GM12878 (cell line): Measurements from ENCODE around the gene BIK. TPM values are rescaled to one million over a fixed set of nuclear protein-coding genes. Genes with fewer than 3 reads are reported as not detected.

Experiments used
- ATAC-seq: fragments of 200-7000 bp; cut with Tn5 transposase; 3 replicates; pipeline ENCODE4 v1.9.1; 2020; ENCODE audit warnings: mild to moderate bottlenecking, moderate library complexity
- BruUV-seq: library from RNA; stranded (reverse); fragments of 400-500 nt; replicated peaks from 2 replicates; lab custom pipeline; 2021; lab: Mats Ljungman, UMichigan
- CTCF ChIA-PET: fragments of 300-600 bp; sonication (Branson Sonifier 250); formaldehyde crosslinking; extraction: SDS; loops from one replicate; lab custom pipeline; 2021; ENCODE audit warnings: inconsistent platforms; lab: Yijun Ruan, JAX
- POLR2A ChIA-PET: fragments of 350-600 bp; formaldehyde crosslinking; extraction: SDS; loops from one replicate; lab custom pipeline; 2021; ENCODE audit warnings: inconsistent platforms; lab: Charles Lee
- RAD21 ChIA-PET: fragments of 300-600 bp; sonication (Branson Sonifier 250); formaldehyde crosslinking; loops from one replicate; lab custom pipeline; 2023; ENCODE audit warnings: antibody characterized with exemption; ENCODE audit not compliant: unreplicated experiment; lab: Charles Lee
- SMC1A ChIA-PET: fragments of 300-600 bp; sonication (Branson Sonifier 250); formaldehyde crosslinking; loops from one replicate; lab custom pipeline; 2023; ENCODE audit not compliant: unreplicated experiment, uncharacterized antibody; lab: Charles Lee
- DNase-seq: peaks from one replicate; pipeline ENCODE4 v3.0.0-alpha.2; 2011; ENCODE audit warnings: low read depth, low spot score
- FAIRE-seq: peaks from 3 replicates; lab custom pipeline; 2011; peaks lifted over from hg19 to GRCh38; lab: Jason Lieb, UNC
- H2AFZ ChIP-seq: 2 replicates; pipeline ENCODE4 v1.6.0; 2011; ENCODE audit warnings: low read depth, low read length, control low read depth; ENCODE audit not compliant: control insufficient read depth
- H3K27ac ChIP-seq: 2 replicates; pipeline ENCODE4 v1.5.1; 2011; ENCODE audit warnings: control low read depth; ENCODE audit not compliant: control insufficient read depth, insufficient read depth
- H3K27me3 ChIP-seq, 2 experiments: replicated peaks in 1 of 2; 2 replicates each; pipeline versions ENCODE4 v1.6.0 to v1.6.1; 2011; ENCODE audit warnings: low read length in 1 of 2; ENCODE audit not compliant: control insufficient read depth in 2 of 2, insufficient read depth in 2 of 2
- H3K36me3 ChIP-seq, 2 experiments: 2 replicates each; pipeline ENCODE4 v1.5.1; 2011; ENCODE audit warnings: low read length in 1 of 2; ENCODE audit not compliant: control insufficient read depth in 2 of 2, insufficient read depth in 2 of 2
- H3K4me1 ChIP-seq: 2 replicates; pipeline ENCODE4 v1.6.1; 2011; ENCODE audit warnings: mild to moderate bottlenecking, low read length, moderate library complexity, mixed read lengths; ENCODE audit not compliant: control insufficient read depth, insufficient read depth
- H3K4me2 ChIP-seq: 2 replicates; pipeline ENCODE4 v1.6.0; 2011; ENCODE audit warnings: control low read depth; ENCODE audit not compliant: control insufficient read depth, insufficient read depth
- H3K4me3 ChIP-seq: fragments of 200-600 bp; sonication (generic); 2 replicates; pipeline ENCODE4 v1.5.1; 2016
- H3K79me2 ChIP-seq: 2 replicates; pipeline ENCODE4 v1.6.0; 2011; ENCODE audit warnings: low read length; ENCODE audit not compliant: control insufficient read depth, insufficient read depth
- H3K9ac ChIP-seq: 2 replicates; pipeline ENCODE4 v1.8.0; 2011; ENCODE audit warnings: low read length, control low read depth, mixed read lengths; ENCODE audit not compliant: control insufficient read depth, insufficient read depth
- H3K9me3 ChIP-seq: replicated peaks from 3 replicates; pipeline ENCODE4 v1.5.1; 2011; ENCODE audit warnings: mild to moderate bottlenecking, low read length; ENCODE audit not compliant: control insufficient read depth, insufficient read depth
- H4K20me1 ChIP-seq: 2 replicates; pipeline ENCODE4 v1.6.0; 2011; ENCODE audit not compliant: control insufficient read depth, insufficient read depth
- ATF2 ChIP-seq: IDR thresholded peaks from 2 replicates; pipeline ENCODE4 v1.6.1; 2012; ENCODE audit warnings: low read length, inconsistent platforms
- CTCF ChIP-seq, 3 experiments: IDR thresholded peaks in 2 of 3; conservative IDR thresholded peaks in 1 of 3; 2 replicates each; pipeline ENCODE4 v1.5.1; 2011; ENCODE audit warnings: low read depth in 3 of 3, low read length in 3 of 3, mild to moderate bottlenecking in 3 of 3, control low read depth in 2 of 3, moderate library complexity in 2 of 3, inconsistent platforms in 1 of 3, mixed read lengths in 1 of 3; ENCODE audit not compliant: control insufficient read depth in 2 of 3, insufficient read depth in 1 of 3; ENCODE audit errors: extremely low read depth in 1 of 3
- E4F1 ChIP-seq: fragments of 450-650 bp; IDR thresholded peaks from 2 replicates; pipeline ENCODE4 v1.6.1; 2018; ENCODE audit warnings: borderline replicate concordance, mild to moderate bottlenecking; ENCODE audit not compliant: partially characterized antibody
- ETV6 ChIP-seq, 2 experiments: fragments of 450-650 bp in 1 of 2; IDR thresholded peaks in 1 of 2; conservative IDR thresholded peaks in 1 of 2; 2 replicates each; pipeline ENCODE4 v1.6.1; 2014; ENCODE audit warnings: antibody characterized with exemption in 1 of 2, borderline replicate concordance in 1 of 2, low read depth in 1 of 2, mild to moderate bottlenecking in 1 of 2, moderate library complexity in 1 of 2
- EZH2 ChIP-seq: IDR thresholded peaks from 2 replicates; pipeline ENCODE4 v1.6.1; 2012; ENCODE audit warnings: low read depth, mild to moderate bottlenecking, control low read depth, inconsistent platforms, low read length, borderline replicate concordance; ENCODE audit not compliant: control insufficient read depth
- MEF2A ChIP-seq: IDR thresholded peaks from 2 replicates; pipeline ENCODE4 v1.6.1; 2011; ENCODE audit warnings: low read depth, mild to moderate bottlenecking, low read length, moderate library complexity; ENCODE audit not compliant: insufficient read depth
- PAX5 ChIP-seq: IDR thresholded peaks from 2 replicates; pipeline ENCODE4 v1.6.1; 2011; ENCODE audit warnings: low read depth, low read length, borderline replicate concordance
- RFX5 ChIP-seq: IDR thresholded peaks from 2 replicates; pipeline ENCODE4 v1.6.1; 2011; ENCODE audit warnings: low read depth, low read length, improper control_type of control experiment
- SKIL ChIP-seq: fragments of 450-650 bp; IDR thresholded peaks from 2 replicates; pipeline ENCODE4 v1.6.1; 2017; ENCODE audit warnings: mild to moderate bottlenecking, low read depth, inconsistent platforms; ENCODE audit not compliant: poor library complexity, severe bottlenecking
- ZBTB33 ChIP-seq: fragments of 450-650 bp; IDR thresholded peaks from 2 replicates; pipeline ENCODE4 v1.6.1; 2017; ENCODE audit warnings: mild to moderate bottlenecking
- ZNF274 ChIP-seq: IDR thresholded peaks from one replicate; pipeline ENCODE4 v1.8.0; 2011; ENCODE audit not compliant: insufficient read length, insufficient read depth
- WGBS: methylation state at CpG from one replicate; pipeline ENCODE4 v1.1.6; 2016; ENCODE audit warnings: low lambda C conversion rate; ENCODE audit not compliant: insufficient replicate concordance, insufficient coverage; ENCODE audit errors: missing lambda C conversion rate; 5-methylcytosine and 5-hydroxymethylcytosine counted together
- in situ Hi-C: fragments of 300-500 bp; cut with MboI; formaldehyde crosslinking; loops from 9 replicates; pipeline ENCODE4 v1.14.3; 2018; ENCODE audit warnings: mixed read lengths
- intact Hi-C: fragments of 100-400 bp; cut with micrococcal nuclease; formaldehyde crosslinking; loops from one replicate; pipeline ENCODE4 v1.14.2; 2022; ENCODE audit not compliant: unreplicated experiment
- polyA plus RNA-seq, 11 experiments: library from polyadenylated mRNA; depleted of rRNA in 4 of 11; unstranded in 6 of 11; stranded (reverse) in 5 of 11; fragments of >200 nt; fragmentation: Nextera tagmentation in 4 of 11; fragmentation: Illumina TruSeq in 1 of 11; extraction: Ambion mirVana in 4 of 11; extraction: Trizol in 1 of 11; gene quantifications; 1 replicate in 1 of 11; 2 replicates in 10 of 11; pipeline versions ENCODE4 v1.2.1 to v1.2.3, GENCODE V29; 2011 to 2016; ENCODE audit warnings: inconsistent platforms in 2 of 11, missing spikeins in 2 of 11, low read depth in 1 of 11
- total RNA-seq, 4 experiments: library from RNA; depleted of rRNA in 3 of 4; stranded (reverse); fragments of >200 nt in 3 of 4; fragmentation: Illumina TruSeq in 1 of 4; extraction: Trizol in 1 of 4; gene quantifications; 2 replicates each; pipeline versions ENCODE4 v1.2.1 to v1.2.3, GENCODE V29; 2013 to 2021

Gene BIK
- total and polyA plus RNA-seq, 10 of the 15 experiments (the other 5 are each of a cell fraction or from before 2014, with no cell fraction given), result 0.33 to 9.8 (median 3.9) TPM

- no peaks in the 10 kb centered on the region for H3K9me3 ChIP-seq
- H2AFZ ChIP-seq, result peak overlapping the region; percentile 17; the same call in 1 of the 2 replicates
- peaks cover 0 to 6% of the 10 kb centered on the region in 2 experiments; a peak in 3 of 4 replicates for H3K27me3 ChIP-seq
- no peak overlapping the region for H3K9ac ChIP-seq
- H3K36me3 ChIP-seq, result no peaks in the 10 kb centered on the region
- ChIA-PET POLR2A (no interaction called here), RAD21 (no interaction called here), SMC1A (no interaction called here), CTCF (interaction anchor here (1.2 kb wide), 1 partner anchor 23 kb away, joined by 3 read pairs; no protein-coding TSS in a partner anchor)
- H3K4me1 ChIP-seq, result peaks cover 26% of the 10 kb centered on the region
- no peaks in the 10 kb centered on the region for H4K20me1 ChIP-seq
- no peak overlapping the region for H3K4me3 ChIP-seq
- DNase-seq (no peak), ATAC-seq (no peak), FAIRE-seq (no peak)
- WGBS, result 31% methylated on average over 13 of the region's 13 CpGs
- H3K27ac ChIP-seq, result no peak overlapping the region
- intact Hi-C loops (no loop called here), in situ Hi-C loops (no loop called here)
- no peaks in the 10 kb centered on the region for H3K79me2 ChIP-seq
- BruUV-seq, result no TSS peak
- peak overlapping the region; percentile 26; the same call in 1 of the 2 replicates for H3K4me2 ChIP-seq
- TF ChIP-seq ZNF274 (no peak), PAX5 (no peak), ATF2 (no peak), EZH2 (no peak), SKIL (no peak), E4F1 (no peak), ZBTB33 (no peak), MEF2A (no peak), ETV6 (conservative IDR thresholded peaks at IDR 0.05 in 1 of 2, IDR thresholded peaks at IDR 0.05 in 1 of 2; ENCODE audit: borderline replicate concordance in 1 of 2, low read depth in 1 of 2) (no peak), CTCF (IDR thresholded peaks at IDR 0.05 in 2 of 3, conservative IDR thresholded peaks at IDR 0.05 in 1 of 3; ENCODE audit: control insufficient read depth in 2 of 3, extremely low read depth in 1 of 3, insufficient read depth in 1 of 3, low read depth in 3 of 3, low read length in 3 of 3) (no peak), RFX5 (no peak)
Measured at GRCh38 chr22:43113526-43114251, 3.1 kb downstream of the BIK start.
